A673 (cell line): ENCODE measurements around the gene STK33.

Source experiments
- EZH2 ChIP-seq: fragments of 200-600 bp; sonication (generic); IDR thresholded peaks from 2 replicates; pipeline ENCODE4 v1.6.1; 2017; ENCODE audit warnings: borderline replicate concordance, low read depth, mild to moderate bottlenecking, mixed read lengths, antibody characterized with exemption, low read length; ENCODE audit not compliant: poor library complexity, severe bottlenecking
- TF ChIP-seq, protein P1 (sequence below): fragments of 300-800, 200-600 bp; sonication (generic); conservative IDR thresholded peaks from 2 replicates; pipeline ENCODE4 v1.5.1; 2017; ENCODE audit warnings: low read depth, mild to moderate bottlenecking, antibody characterized with exemption, low read length, moderate library complexity, mixed read lengths

DNA sequence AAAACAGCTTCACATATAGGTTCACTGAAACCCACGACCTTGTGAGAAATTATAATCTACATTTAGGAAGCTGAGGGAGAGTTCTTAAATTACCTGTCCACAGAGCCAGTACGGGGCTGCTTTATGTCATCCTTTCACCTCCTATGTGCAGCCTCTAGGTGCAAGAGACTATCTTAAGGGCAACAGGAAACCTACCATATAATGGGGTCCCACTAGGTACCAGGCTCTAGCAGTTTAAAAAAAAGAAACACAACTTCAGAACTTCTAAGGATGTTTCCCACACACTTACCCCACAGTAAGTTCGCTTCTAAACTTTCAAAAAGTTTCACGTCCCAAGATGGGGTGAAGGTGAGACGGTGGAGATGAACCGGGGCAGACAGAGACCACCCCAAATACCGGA lies 573 bp downstream of the STK33 start:
- TF ChIP-seq, protein P1, sequence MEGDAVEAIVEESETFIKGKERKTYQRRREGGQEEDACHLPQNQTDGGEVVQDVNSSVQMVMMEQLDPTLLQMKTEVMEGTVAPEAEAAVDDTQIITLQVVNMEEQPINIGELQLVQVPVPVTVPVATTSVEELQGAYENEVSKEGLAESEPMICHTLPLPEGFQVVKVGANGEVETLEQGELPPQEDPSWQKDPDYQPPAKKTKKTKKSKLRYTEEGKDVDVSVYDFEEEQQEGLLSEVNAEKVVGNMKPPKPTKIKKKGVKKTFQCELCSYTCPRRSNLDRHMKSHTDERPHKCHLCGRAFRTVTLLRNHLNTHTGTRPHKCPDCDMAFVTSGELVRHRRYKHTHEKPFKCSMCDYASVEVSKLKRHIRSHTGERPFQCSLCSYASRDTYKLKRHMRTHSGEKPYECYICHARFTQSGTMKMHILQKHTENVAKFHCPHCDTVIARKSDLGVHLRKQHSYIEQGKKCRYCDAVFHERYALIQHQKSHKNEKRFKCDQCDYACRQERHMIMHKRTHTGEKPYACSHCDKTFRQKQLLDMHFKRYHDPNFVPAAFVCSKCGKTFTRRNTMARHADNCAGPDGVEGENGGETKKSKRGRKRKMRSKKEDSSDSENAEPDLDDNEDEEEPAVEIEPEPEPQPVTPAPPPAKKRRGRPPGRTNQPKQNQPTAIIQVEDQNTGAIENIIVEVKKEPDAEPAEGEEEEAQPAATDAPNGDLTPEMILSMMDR = no peak
- no peak for TF ChIP-seq EZH2
